IgD-negative memory B cell (primary cell): Measurements from ENCODE around the gene KIR2DL4. TPM values are rescaled to one million over a fixed set of nuclear protein-coding genes. Genes with fewer than 3 reads are reported as not detected.
"Not testable (repeated sequence)": the region's sequence is repeated elsewhere in the genome, so short reads cannot be mapped to it uniquely, and the experiment has no call there.

Experiments used
- H3K27ac Mint-ChIP-seq, 3 donors: one replicate each; pipeline ENCODE4 v1.8.0; 2020 to 2022; ENCODE audit warnings: mild to moderate bottlenecking in 3 of 3, mixed read lengths in 3 of 3, moderate library complexity in 1 of 3
- H3K27me3 Mint-ChIP-seq: one replicate; pipeline ENCODE4 v1.8.0; 2021; ENCODE audit warnings: mixed read lengths
- H3K36me3 Mint-ChIP-seq: one replicate; pipeline ENCODE4 v1.8.0; 2020; ENCODE audit warnings: mild to moderate bottlenecking, mixed read lengths
- H3K4me1 Mint-ChIP-seq, 3 donors: one replicate each; pipeline ENCODE4 v1.8.0; 2020 to 2022; ENCODE audit warnings: mixed read lengths in 3 of 3, mild to moderate bottlenecking in 1 of 3
- H3K4me3 Mint-ChIP-seq, 4 donors: one replicate each; pipeline ENCODE4 v1.8.0; 2020 to 2022; ENCODE audit warnings: mild to moderate bottlenecking in 4 of 4, mixed read lengths in 4 of 4, moderate library complexity in 3 of 4
- H3K9me3 Mint-ChIP-seq, 3 donors: one replicate each; pipeline ENCODE4 v1.8.0; 2020 to 2021; ENCODE audit warnings: mixed read lengths in 3 of 3, mild to moderate bottlenecking in 1 of 3
- polyA plus RNA-seq: library from polyadenylated mRNA; unstranded; fragments of 300-500 nt; fragmentation: Illumina TruSeq; gene quantifications from one replicate; pipeline ENCODE4 v1.2.3, GENCODE V29; 2021

The KIR2DL4 gene
- not detected for polyA plus RNA-seq

GRCh38 chr19:54803410-54803809 is at the start of gene KIR2DL4:
TSS of gene KIR2DL4 (plus strand) at chr19:54803610. CDS start at chr19:54803652, 42 bp downstream.
- Mint-ChIP-seq H3K4me3 (no peak within 1 kb of the TSS), H3K4me1 (no peaks in the 10 kb centered on the region), H3K36me3 (no peaks in the 10 kb centered on the region), H3K27me3 (peaks cover 10% of the 10 kb centered on the region), H3K27ac (peak within 1 kb of the TSS in 1 of 3 donors; percentile 13), H3K9me3 (peaks cover 4 to 10% (median 4%) of the 10 kb centered on the region in 3 donors)

- not testable (repeated sequence) for H3K4me3 Mint-ChIP-seq, H3K27me3 Mint-ChIP-seq, H3K4me1 Mint-ChIP-seq, H3K27ac Mint-ChIP-seq, H3K36me3 Mint-ChIP-seq, H3K9me3 Mint-ChIP-seq
These were observed 47.0 kb upstream of the KIR2DL4 start for GRCh38 chr19:54756204-54757110.

- not testable (repeated sequence) for H3K27me3 Mint-ChIP-seq, H3K36me3 Mint-ChIP-seq, H3K27ac Mint-ChIP-seq, H3K4me1 Mint-ChIP-seq, H3K4me3 Mint-ChIP-seq, H3K9me3 Mint-ChIP-seq
These were observed 44.8 kb upstream of the KIR2DL4 start for GRCh38 chr19:54758577-54758976.

- not testable (repeated sequence) for H3K4me1 Mint-ChIP-seq, H3K27ac Mint-ChIP-seq, H3K4me3 Mint-ChIP-seq, H3K36me3 Mint-ChIP-seq, H3K9me3 Mint-ChIP-seq
- peaks cover 14% of the 10 kb centered on the region for H3K27me3 Mint-ChIP-seq
These were observed 39.2 kb upstream of the KIR2DL4 start for GRCh38 chr19:54764219-54764618.

- not testable (repeated sequence) for H3K9me3 Mint-ChIP-seq, H3K36me3 Mint-ChIP-seq, H3K4me1 Mint-ChIP-seq, H3K4me3 Mint-ChIP-seq, H3K27ac Mint-ChIP-seq
- peaks cover 12% of the 10 kb centered on the region for H3K27me3 Mint-ChIP-seq
These were observed 36.9 kb upstream of the KIR2DL4 start for GRCh38 chr19:54766464-54766863.

- not testable (repeated sequence) for H3K36me3 Mint-ChIP-seq, H3K9me3 Mint-ChIP-seq, H3K27ac Mint-ChIP-seq, H3K4me1 Mint-ChIP-seq
- Mint-ChIP-seq H3K27me3 (peaks cover 13% of the 10 kb centered on the region), H3K4me3 (peak within 1 kb of the TSS in 1 of 4 donors; percentile 26)
These were observed 33.8 kb upstream of the KIR2DL4 start, which contains the start of gene KIR2DL1 for GRCh38 chr19:54769646-54770045. TSS of gene KIR2DL1 (plus strand) at chr19:54769793. CDS start at chr19:54769851, 58 bp downstream.

- H3K27me3 Mint-ChIP-seq, H3K36me3 Mint-ChIP-seq, H3K27ac Mint-ChIP-seq, H3K4me3 Mint-ChIP-seq, H3K4me1 Mint-ChIP-seq, H3K9me3 Mint-ChIP-seq: not testable (repeated sequence)
These were observed 32.9 kb upstream of the KIR2DL4 start for GRCh38 chr19:54770511-54770910.

- H3K4me1 Mint-ChIP-seq, H3K36me3 Mint-ChIP-seq, H3K4me3 Mint-ChIP-seq, H3K27me3 Mint-ChIP-seq, H3K27ac Mint-ChIP-seq, H3K9me3 Mint-ChIP-seq: not testable (repeated sequence)
These were observed 32.1 kb upstream of the KIR2DL4 start for GRCh38 chr19:54771018-54771960.

- not testable (repeated sequence) for H3K4me3 Mint-ChIP-seq, H3K27me3 Mint-ChIP-seq, H3K4me1 Mint-ChIP-seq, H3K36me3 Mint-ChIP-seq, H3K27ac Mint-ChIP-seq, H3K9me3 Mint-ChIP-seq
These were observed 30.7 kb upstream of the KIR2DL4 start for GRCh38 chr19:54772666-54773065.

GRCh38 chr19:54775095-54775815 is 28.2 kb upstream of the KIR2DL4 start:
- H3K4me1 Mint-ChIP-seq, H3K36me3 Mint-ChIP-seq, H3K27ac Mint-ChIP-seq, H3K9me3 Mint-ChIP-seq, H3K27me3 Mint-ChIP-seq, H3K4me3 Mint-ChIP-seq: not testable (repeated sequence)

GRCh38 chr19:54775830-54776229 is 27.6 kb upstream of the KIR2DL4 start:
- H3K27me3 Mint-ChIP-seq, H3K36me3 Mint-ChIP-seq, H3K4me3 Mint-ChIP-seq, H3K4me1 Mint-ChIP-seq, H3K9me3 Mint-ChIP-seq, H3K27ac Mint-ChIP-seq: not testable (repeated sequence)

GRCh38 chr19:54777851-54778250 is 25.6 kb upstream of the KIR2DL4 start:
- not testable (repeated sequence) for H3K4me1 Mint-ChIP-seq, H3K36me3 Mint-ChIP-seq, H3K27ac Mint-ChIP-seq, H3K9me3 Mint-ChIP-seq, H3K4me3 Mint-ChIP-seq
- H3K27me3 Mint-ChIP-seq: peaks cover 11% of the 10 kb centered on the region

GRCh38 chr19:54778896-54779295 is 24.5 kb upstream of the KIR2DL4 start:
- not testable (repeated sequence) for H3K9me3 Mint-ChIP-seq, H3K4me3 Mint-ChIP-seq, H3K27ac Mint-ChIP-seq, H3K4me1 Mint-ChIP-seq, H3K36me3 Mint-ChIP-seq
- peaks cover 13% of the 10 kb centered on the region for H3K27me3 Mint-ChIP-seq

GRCh38 chr19:54782916-54783315 is 20.5 kb upstream of the KIR2DL4 start:
- not testable (repeated sequence) for H3K27ac Mint-ChIP-seq, H3K36me3 Mint-ChIP-seq, H3K9me3 Mint-ChIP-seq, H3K4me1 Mint-ChIP-seq
- peak overlapping the region in 1 of 4 donors; percentile 18 for H3K4me3 Mint-ChIP-seq
- peaks cover 23% of the 10 kb centered on the region for H3K27me3 Mint-ChIP-seq

- peaks cover 30% of the 10 kb centered on the region for H3K27me3 Mint-ChIP-seq
- H3K4me3 Mint-ChIP-seq, H3K4me1 Mint-ChIP-seq, H3K36me3 Mint-ChIP-seq, H3K9me3 Mint-ChIP-seq, H3K27ac Mint-ChIP-seq: not testable (repeated sequence)
These were observed 17.2 kb upstream of the KIR2DL4 start for GRCh38 chr19:54786091-54786723.
